ENCODE results near the gene PSMA8.

The PSMA8 gene

DNA sequence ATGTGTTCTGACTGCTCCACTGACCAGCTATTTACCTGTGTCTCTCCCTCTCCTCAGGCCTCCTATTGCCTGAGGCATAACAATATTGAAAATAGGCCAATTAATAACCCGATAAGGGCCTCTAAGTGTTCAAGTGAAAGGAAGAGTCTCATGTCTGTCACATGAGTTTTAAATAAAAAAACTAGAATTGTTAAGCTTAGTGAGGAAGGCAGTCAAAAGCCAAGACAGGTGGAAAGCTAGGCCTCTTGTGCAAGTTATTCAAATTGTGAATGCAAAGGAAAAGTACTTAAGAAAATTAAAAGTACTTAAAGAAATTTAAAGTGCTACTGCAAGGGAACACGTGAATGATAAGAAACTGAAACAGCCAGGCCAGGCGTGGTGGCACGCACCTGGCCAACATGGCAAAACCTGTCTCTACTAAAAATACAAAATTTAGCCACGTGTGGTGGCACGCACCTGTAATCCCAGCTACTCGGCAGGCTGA, 47.7 kb downstream of the PSMA8 start:
- H2BK120ac ChIP-seq (ENCODE audit: insufficient read depth, low read length, poor library complexity): no peak overlapping the region
- no peak overlapping the region for H2BK12ac ChIP-seq (ENCODE audit: low read length)
- H3K79me2 ChIP-seq (ENCODE audit: control insufficient read depth, insufficient read depth, low read length, poor library complexity): no peaks in the 10 kb centered on the region

DNA sequence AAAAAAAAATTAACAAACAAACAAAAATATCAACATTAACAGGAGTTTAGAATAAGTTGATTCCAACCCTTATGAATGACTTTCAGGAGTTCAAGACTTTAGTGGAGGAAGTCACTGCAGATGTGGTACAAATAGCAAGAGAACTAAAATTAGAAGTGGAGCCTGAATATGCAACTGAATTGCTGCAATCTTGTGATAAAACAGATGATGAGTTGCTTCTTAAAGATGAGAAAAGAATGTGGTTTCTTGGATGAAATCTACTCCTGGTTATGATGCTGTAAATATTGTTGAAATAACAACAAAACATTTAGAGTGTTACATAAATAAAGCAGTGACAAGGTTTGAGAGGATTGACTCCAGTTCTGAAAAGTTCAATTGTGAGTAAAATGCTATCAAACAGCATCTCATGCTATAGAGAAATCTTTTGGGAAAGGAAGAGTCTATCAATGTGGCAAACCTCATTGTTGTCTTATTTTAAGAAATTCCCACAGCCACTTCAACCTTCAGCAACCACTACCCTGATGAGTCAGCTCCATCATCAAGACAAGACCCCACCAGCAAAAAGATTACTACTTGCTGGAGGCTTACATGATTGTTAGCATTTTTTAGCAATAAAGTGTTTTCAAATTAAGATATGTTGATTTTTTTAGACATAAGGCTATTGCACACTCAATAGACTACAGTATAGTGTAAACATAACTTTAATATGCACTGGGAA, 49.9 kb downstream of the PSMA8 start:
- Histone ChIP-seq H3K4me1 (ENCODE audit: control insufficient read depth in 1 of 2, insufficient read depth in 2 of 2, low read length in 2 of 2) (no peaks in the 10 kb centered on the region), H3K23ac (ENCODE audit: low read length) (no peak overlapping the region), H3K36me3 (ENCODE audit: control insufficient read depth in 1 of 2, insufficient read depth in 2 of 2, low read length in 2 of 2) (no peaks in the 10 kb centered on the region), H3K4me3 (ENCODE audit: low read depth, low read length) (no peak overlapping the region), H3K18ac (ENCODE audit: low read length) (no peak overlapping the region), H2BK5ac (ENCODE audit: low read depth, low read length, poor library complexity) (no peak overlapping the region), H3K14ac (ENCODE audit: low read length) (no peak overlapping the region), H3K79me1 (ENCODE audit: low read length) (no peaks in the 10 kb centered on the region), H2AK5ac (ENCODE audit: low read length) (no peak overlapping the region), H3K4ac (ENCODE audit: low read depth, low read length) (no peak overlapping the region), H3K9ac (ENCODE audit: low read length) (no peak overlapping the region), H4K12ac (ENCODE audit: low read depth, low read length) (no peak overlapping the region), H3K27ac (ENCODE audit: low read depth, low read length) (no peak overlapping the region), H3K9me3 (ENCODE audit: insufficient read depth, low read depth, low read length) (no peaks in the 10 kb centered on the region), H3K79me2 (ENCODE audit: control insufficient read depth, insufficient read depth, low read length, poor library complexity) (no peaks in the 10 kb centered on the region), H3K4me2 (ENCODE audit: low read length) (no peak overlapping the region), H2AFZ (ENCODE audit: insufficient read depth, low read length, poor library complexity) (no peak overlapping the region), H4K8ac (ENCODE audit: low read depth, low read length) (no peak overlapping the region), H2BK120ac (ENCODE audit: insufficient read depth, low read length, poor library complexity) (no peak overlapping the region), H3K27me3 (ENCODE audit: insufficient read depth, low read length) (no peaks in the 10 kb centered on the region), H2BK12ac (ENCODE audit: low read length) (no peak overlapping the region), H4K91ac (ENCODE audit: low read depth, low read length) (no peak overlapping the region)
- no peak for DNase-seq

More for the DNA sequence above, 47.7 kb downstream of the PSMA8 start:
- Histone ChIP-seq H2AFZ (ENCODE audit: insufficient read depth, low read length, poor library complexity) (no peak overlapping the region), H3K36me3 (ENCODE audit: control insufficient read depth in 1 of 2, insufficient read depth in 2 of 2, low read length in 2 of 2) (no peaks in the 10 kb centered on the region), H3K79me1 (ENCODE audit: low read length) (no peaks in the 10 kb centered on the region), H3K4ac (ENCODE audit: low read depth, low read length) (no peak overlapping the region), H4K12ac (ENCODE audit: low read depth, low read length) (no peak overlapping the region), H3K18ac (ENCODE audit: low read length) (no peak overlapping the region), H3K23ac (ENCODE audit: low read length) (no peak overlapping the region), H2BK5ac (ENCODE audit: low read depth, low read length, poor library complexity) (no peak overlapping the region), H2AK5ac (ENCODE audit: low read length) (no peak overlapping the region), H3K14ac (ENCODE audit: low read length) (no peak overlapping the region), H3K4me1 (ENCODE audit: control insufficient read depth in 1 of 2, insufficient read depth in 2 of 2, low read length in 2 of 2) (no peaks in the 10 kb centered on the region), H3K27me3 (ENCODE audit: insufficient read depth, low read length) (no peaks in the 10 kb centered on the region), H3K27ac (ENCODE audit: low read depth, low read length) (no peak overlapping the region), H3K4me3 (ENCODE audit: low read depth, low read length) (no peak overlapping the region), H4K8ac (ENCODE audit: low read depth, low read length) (no peak overlapping the region), H4K91ac (ENCODE audit: low read depth, low read length) (no peak overlapping the region), H3K4me2 (ENCODE audit: low read length) (no peak overlapping the region), H3K9ac (ENCODE audit: low read length) (no peak overlapping the region), H3K9me3 (ENCODE audit: insufficient read depth, low read depth, low read length) (no peaks in the 10 kb centered on the region)
- no CpG with 5 or more reads among the region's 7 CpGs for WGBS (ENCODE audit: extremely low coverage, insufficient coverage, insufficient read length)
- DNase-seq: no peak

DNA sequence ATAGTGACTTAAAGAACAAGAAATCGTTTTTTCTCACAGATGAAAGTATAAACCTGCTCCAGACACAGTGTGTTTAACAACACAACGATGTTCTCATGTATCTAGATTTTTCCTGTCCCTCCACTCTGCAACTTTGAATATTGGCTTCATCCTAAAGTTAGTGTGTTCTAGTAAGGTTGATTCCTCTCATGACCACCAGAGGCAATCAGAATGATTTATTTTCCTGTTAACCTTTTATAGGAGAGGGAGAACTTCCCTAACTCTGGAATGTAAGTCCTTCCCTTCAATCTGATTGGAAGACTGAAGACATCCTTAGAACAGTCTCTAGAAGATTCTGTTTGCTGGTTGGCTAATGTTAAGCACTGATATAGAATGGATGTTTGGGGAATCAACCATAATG, 51.6 kb downstream of the PSMA8 start:
- no peak overlapping the region for H3K4ac ChIP-seq (ENCODE audit: low read depth, low read length)
- H3K4me1 ChIP-seq (ENCODE audit: control insufficient read depth in 1 of 2, insufficient read depth in 2 of 2, low read length in 2 of 2): no peaks in the 10 kb centered on the region
- no peak overlapping the region for H3K4me3 ChIP-seq (ENCODE audit: low read depth, low read length)
- no peaks in the 10 kb centered on the region for H3K79me1 ChIP-seq (ENCODE audit: low read length)
- no peak overlapping the region for H3K14ac ChIP-seq (ENCODE audit: low read length)
- H2BK12ac ChIP-seq (ENCODE audit: low read length): no peak overlapping the region
- no peaks in the 10 kb centered on the region for H3K36me3 ChIP-seq (ENCODE audit: control insufficient read depth in 1 of 2, insufficient read depth in 2 of 2, low read length in 2 of 2)
- no peaks in the 10 kb centered on the region for H3K79me2 ChIP-seq (ENCODE audit: control insufficient read depth, insufficient read depth, low read length, poor library complexity)
- no peak overlapping the region for H2AK5ac ChIP-seq (ENCODE audit: low read length)
- no peak for DNase-seq
- no peak overlapping the region for H2BK120ac ChIP-seq (ENCODE audit: insufficient read depth, low read length, poor library complexity)
- H3K9ac ChIP-seq (ENCODE audit: low read length): no peak overlapping the region
- no peak overlapping the region for H4K8ac ChIP-seq (ENCODE audit: low read depth, low read length)
- no peak overlapping the region for H3K23ac ChIP-seq (ENCODE audit: low read length)
- H3K18ac ChIP-seq (ENCODE audit: low read length): no peak overlapping the region
- H3K4me2 ChIP-seq (ENCODE audit: low read length): no peak overlapping the region
- no peak overlapping the region for H4K12ac ChIP-seq (ENCODE audit: low read depth, low read length)
- no CpG with 5 or more reads among the region's 2 CpGs for WGBS (ENCODE audit: extremely low coverage, insufficient coverage, insufficient read length)
- H2BK5ac ChIP-seq (ENCODE audit: low read depth, low read length, poor library complexity): no peak overlapping the region
- no peak overlapping the region for H3K27ac ChIP-seq (ENCODE audit: low read depth, low read length)
- no peak overlapping the region for H2AFZ ChIP-seq (ENCODE audit: insufficient read depth, low read length, poor library complexity)
- no peaks in the 10 kb centered on the region for H3K27me3 ChIP-seq (ENCODE audit: insufficient read depth, low read length)
- no peak overlapping the region for H4K91ac ChIP-seq (ENCODE audit: low read depth, low read length)
- no peaks in the 10 kb centered on the region for H3K9me3 ChIP-seq (ENCODE audit: insufficient read depth, low read depth, low read length)

DNA sequence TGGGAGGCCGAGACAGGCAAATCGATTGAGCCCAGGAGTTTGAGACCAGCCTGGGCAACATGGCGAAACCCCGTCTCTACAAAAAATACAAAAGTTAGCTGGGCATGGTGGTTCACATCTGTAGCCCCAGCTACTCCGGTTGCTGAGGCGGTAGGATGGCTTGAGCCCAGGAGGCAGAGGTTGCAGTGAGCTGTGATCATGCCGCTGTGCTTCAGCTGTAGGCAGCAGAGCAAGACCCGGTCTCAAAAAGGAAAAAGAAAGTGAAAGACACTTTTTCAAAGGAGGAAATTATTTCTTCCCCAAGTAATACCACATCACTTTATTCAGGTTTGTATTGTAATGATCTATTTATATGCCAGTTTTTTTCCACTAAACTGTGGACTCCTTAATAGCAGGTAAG, 56.8 kb downstream of the PSMA8 start:
- Histone ChIP-seq H3K18ac (ENCODE audit: low read length) (no peak overlapping the region), H4K91ac (ENCODE audit: low read depth, low read length) (no peak overlapping the region), H2BK120ac (ENCODE audit: insufficient read depth, low read length, poor library complexity) (no peak overlapping the region), H4K8ac (ENCODE audit: low read depth, low read length) (no peak overlapping the region), H3K9ac (ENCODE audit: low read length) (no peak overlapping the region), H3K23ac (ENCODE audit: low read length) (no peak overlapping the region), H3K27me3 (ENCODE audit: insufficient read depth, low read length) (no peaks in the 10 kb centered on the region), H3K36me3 (ENCODE audit: control insufficient read depth in 1 of 2, insufficient read depth in 2 of 2, low read length in 2 of 2) (no peaks in the 10 kb centered on the region), H3K27ac (ENCODE audit: low read depth, low read length) (no peak overlapping the region), H2BK12ac (ENCODE audit: low read length) (no peak overlapping the region), H3K79me1 (ENCODE audit: low read length) (no peaks in the 10 kb centered on the region), H3K4me1 (ENCODE audit: control insufficient read depth in 1 of 2, insufficient read depth in 2 of 2, low read length in 2 of 2) (no peaks in the 10 kb centered on the region), H3K4me3 (ENCODE audit: low read depth, low read length) (no peak overlapping the region), H2AK5ac (ENCODE audit: low read length) (no peak overlapping the region), H3K79me2 (ENCODE audit: control insufficient read depth, insufficient read depth, low read length, poor library complexity) (no peaks in the 10 kb centered on the region), H3K4me2 (ENCODE audit: low read length) (no peak overlapping the region), H2BK5ac (ENCODE audit: low read depth, low read length, poor library complexity) (no peak overlapping the region), H4K12ac (ENCODE audit: low read depth, low read length) (no peak overlapping the region), H2AFZ (ENCODE audit: insufficient read depth, low read length, poor library complexity) (no peak overlapping the region), H3K14ac (ENCODE audit: low read length) (no peak overlapping the region), H3K9me3 (ENCODE audit: insufficient read depth, low read depth, low read length) (no peaks in the 10 kb centered on the region), H3K4ac (ENCODE audit: low read depth, low read length) (no peak overlapping the region)
- no peak for DNase-seq
- no CpG with 5 or more reads among the region's 8 CpGs for WGBS (ENCODE audit: extremely low coverage, insufficient coverage, insufficient read length)

Measured in trophoblast cell (in vitro differentiated cells and primary cell).